ENCODE results near the gene SLC45A2.
"Not testable (repeated sequence)": the region's sequence is repeated elsewhere in the genome, so short reads cannot be mapped to it uniquely, and the experiment has no call there.

DNA sequence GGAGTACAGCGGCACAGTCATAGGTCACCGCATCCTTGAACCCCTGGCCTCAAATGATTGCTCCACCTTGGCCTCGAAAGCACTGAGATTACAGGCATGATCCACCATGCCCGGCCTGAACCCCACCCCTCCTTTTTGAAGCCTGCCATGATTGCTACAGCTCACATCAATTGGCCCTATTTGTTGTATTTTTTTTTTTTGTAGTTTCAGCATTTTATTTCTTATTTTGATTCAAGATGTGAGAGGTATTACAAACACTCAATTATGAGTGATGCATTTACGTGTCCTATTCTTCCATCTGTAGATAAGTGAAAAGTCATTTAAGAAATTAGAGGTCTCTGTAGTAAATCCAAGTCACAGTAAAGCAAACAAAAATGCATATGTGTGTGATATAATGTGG, 32.3 kb downstream of the SLC45A2 start:
- TF ChIP-seq, protein P1, sequence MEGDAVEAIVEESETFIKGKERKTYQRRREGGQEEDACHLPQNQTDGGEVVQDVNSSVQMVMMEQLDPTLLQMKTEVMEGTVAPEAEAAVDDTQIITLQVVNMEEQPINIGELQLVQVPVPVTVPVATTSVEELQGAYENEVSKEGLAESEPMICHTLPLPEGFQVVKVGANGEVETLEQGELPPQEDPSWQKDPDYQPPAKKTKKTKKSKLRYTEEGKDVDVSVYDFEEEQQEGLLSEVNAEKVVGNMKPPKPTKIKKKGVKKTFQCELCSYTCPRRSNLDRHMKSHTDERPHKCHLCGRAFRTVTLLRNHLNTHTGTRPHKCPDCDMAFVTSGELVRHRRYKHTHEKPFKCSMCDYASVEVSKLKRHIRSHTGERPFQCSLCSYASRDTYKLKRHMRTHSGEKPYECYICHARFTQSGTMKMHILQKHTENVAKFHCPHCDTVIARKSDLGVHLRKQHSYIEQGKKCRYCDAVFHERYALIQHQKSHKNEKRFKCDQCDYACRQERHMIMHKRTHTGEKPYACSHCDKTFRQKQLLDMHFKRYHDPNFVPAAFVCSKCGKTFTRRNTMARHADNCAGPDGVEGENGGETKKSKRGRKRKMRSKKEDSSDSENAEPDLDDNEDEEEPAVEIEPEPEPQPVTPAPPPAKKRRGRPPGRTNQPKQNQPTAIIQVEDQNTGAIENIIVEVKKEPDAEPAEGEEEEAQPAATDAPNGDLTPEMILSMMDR (IDR thresholded peaks at IDR 0.05): not testable (repeated sequence)
- not testable (repeated sequence) for TF ChIP-seq POLR2A, POLR2AphosphoS5, EP300 (IDR thresholded peaks at IDR 0.05)
